H9 (cell line): ENCODE measurements around the gene SPTBN1. TPM values are rescaled to one million over a fixed set of nuclear protein-coding genes. Genes with fewer than 3 reads are reported as not detected.

Source experiments
- DNase-seq: peaks from one replicate; pipeline ENCODE4 v3.0.0-alpha.2; 2017
- H2AFZ ChIP-seq: one replicate; pipeline ENCODE4 v1.6.1; 2013; ENCODE audit warnings: mild to moderate bottlenecking, low read length, control low read depth, moderate library complexity
- H2AK5ac ChIP-seq: 2 replicates; pipeline ENCODE4 v1.6.1; 2013; ENCODE audit warnings: low read length, control low read depth, mixed read lengths; ENCODE audit not compliant: insufficient read length
- H2BK120ac ChIP-seq: one replicate; pipeline ENCODE4 v1.6.1; 2013; ENCODE audit warnings: low read depth, mild to moderate bottlenecking, low read length, control low read depth, inconsistent platforms; ENCODE audit not compliant: poor library complexity, severe bottlenecking
- H2BK12ac ChIP-seq: 2 replicates; pipeline ENCODE4 v1.6.1; 2013; ENCODE audit warnings: low read length, control low read depth, mixed read lengths, low read depth; ENCODE audit not compliant: insufficient read length
- H2BK15ac ChIP-seq: 2 replicates; pipeline ENCODE4 v1.6.1; 2013; ENCODE audit warnings: low read depth, low read length, control low read depth
- H2BK20ac ChIP-seq: one replicate; pipeline ENCODE4 v1.6.1; 2013; ENCODE audit warnings: low read depth, mild to moderate bottlenecking, low read length, control low read depth, inconsistent platforms; ENCODE audit not compliant: poor library complexity, severe bottlenecking
- H2BK5ac ChIP-seq: 2 replicates; pipeline ENCODE4 v1.6.1; 2013; ENCODE audit warnings: low read length, control low read depth, mixed read lengths; ENCODE audit not compliant: insufficient read length
- H3K14ac ChIP-seq: 2 replicates; pipeline ENCODE4 v1.6.1; 2013; ENCODE audit warnings: low read length, control low read depth; ENCODE audit not compliant: insufficient read depth
- H3K18ac ChIP-seq: 2 replicates; pipeline ENCODE4 v1.6.1; 2013; ENCODE audit warnings: low read depth, mild to moderate bottlenecking, mixed read lengths, low read length, control low read depth; ENCODE audit not compliant: insufficient read length
- H3K23ac ChIP-seq: 2 replicates; pipeline ENCODE4 v1.6.1; 2013; ENCODE audit warnings: low read length, control low read depth, mixed read lengths, low read depth; ENCODE audit not compliant: insufficient read length
- H3K23me2 ChIP-seq: 2 replicates; pipeline ENCODE4 v1.6.1; 2013; ENCODE audit warnings: low read depth, mild to moderate bottlenecking, mixed read lengths, low read length, control low read depth; ENCODE audit not compliant: insufficient read length, poor library complexity, severe bottlenecking
- H3K27ac ChIP-seq: 2 replicates; pipeline ENCODE4 v1.5.1; 2013; ENCODE audit warnings: low read length, control low read depth, mixed read lengths, low read depth; ENCODE audit not compliant: insufficient read length
- H3K27me3 ChIP-seq: 2 replicates; pipeline ENCODE4 v1.6.1; 2013; ENCODE audit warnings: low read length, control low read depth, inconsistent platforms; ENCODE audit not compliant: insufficient read depth
- H3K4ac ChIP-seq: 2 replicates; pipeline ENCODE4 v1.6.1; 2013; ENCODE audit warnings: low read depth, mild to moderate bottlenecking, control low read depth, inconsistent platforms, low read length, moderate library complexity
- H3K4me1 ChIP-seq: 2 replicates; pipeline ENCODE4 v1.6.1; 2013; ENCODE audit warnings: low read length, control low read depth, inconsistent platforms; ENCODE audit not compliant: insufficient read depth
- H3K4me2 ChIP-seq: 2 replicates; pipeline ENCODE4 v1.6.1; 2013; ENCODE audit warnings: low read length, control low read depth, mixed read lengths; ENCODE audit not compliant: insufficient read length, insufficient read depth
- H3K56ac ChIP-seq: 2 replicates; pipeline ENCODE4 v1.6.1; 2013; ENCODE audit warnings: low read depth, mild to moderate bottlenecking, mixed read lengths, low read length, control low read depth; ENCODE audit not compliant: insufficient read length
- H3K79me1 ChIP-seq: 2 replicates; pipeline ENCODE4 v1.6.1; 2013; ENCODE audit warnings: low read depth, mild to moderate bottlenecking, moderate library complexity, low read length, control low read depth, inconsistent platforms; ENCODE audit not compliant: insufficient read depth, poor library complexity, severe bottlenecking
- H3K79me2 ChIP-seq: 2 replicates; pipeline ENCODE4 v1.6.1; 2013; ENCODE audit warnings: low read length, control low read depth, inconsistent platforms; ENCODE audit not compliant: insufficient read depth
- H3K9ac ChIP-seq: 2 replicates; pipeline ENCODE4 v1.6.1; 2013; ENCODE audit warnings: low read length, control low read depth, mixed read lengths; ENCODE audit not compliant: insufficient read length; ENCODE audit errors: extremely low read depth
- H3K9me3 ChIP-seq: one replicate; pipeline ENCODE4 v1.6.1; 2013; ENCODE audit warnings: low read depth, low read length, inconsistent platforms; ENCODE audit not compliant: control insufficient read depth
- H3T11ph ChIP-seq: one replicate; pipeline ENCODE4 v1.6.1; 2013; ENCODE audit warnings: mild to moderate bottlenecking, low read length, control low read depth, inconsistent platforms
- H4K20me1 ChIP-seq: one replicate; pipeline ENCODE4 v1.6.1; 2013; ENCODE audit not compliant: control insufficient read depth, insufficient read length, insufficient read depth
- H4K5ac ChIP-seq: 2 replicates; pipeline ENCODE4 v1.6.1; 2013; ENCODE audit warnings: low read depth, mild to moderate bottlenecking, mixed read lengths, low read length, control low read depth; ENCODE audit not compliant: insufficient read length
- H4K8ac ChIP-seq: replicated peaks from 2 replicates; pipeline ENCODE4 v1.6.1; 2013; ENCODE audit warnings: low read length, control low read depth, mixed read lengths, low read depth; ENCODE audit not compliant: insufficient read length
- H4K91ac ChIP-seq: 2 replicates; pipeline ENCODE4 v1.6.1; 2013; ENCODE audit warnings: low read depth, mild to moderate bottlenecking, moderate library complexity, mixed read lengths, low read length, control low read depth; ENCODE audit not compliant: insufficient read length
- H3K27ac Mint-ChIP-seq, 3 experiments: 2 replicates in 2 of 3; 3 replicates in 1 of 3; pipeline ENCODE4 v1.8.0; 2020 to 2021; ENCODE audit warnings: mixed read lengths in 3 of 3, mild to moderate bottlenecking in 1 of 3, moderate library complexity in 1 of 3
- H3K27me3 Mint-ChIP-seq: 2 replicates; pipeline ENCODE4 v1.8.0; 2021; ENCODE audit warnings: low read depth, mild to moderate bottlenecking, moderate library complexity, mixed read lengths
- H3K36me3 Mint-ChIP-seq, 3 experiments: 2 replicates in 2 of 3; 3 replicates in 1 of 3; pipeline ENCODE4 v1.8.0; 2020 to 2021; ENCODE audit warnings: low read depth in 3 of 3, mixed read lengths in 3 of 3; ENCODE audit not compliant: insufficient read depth in 1 of 3
- H3K4me1 Mint-ChIP-seq, 2 experiments: 2 replicates each; pipeline ENCODE4 v1.8.0; 2020; ENCODE audit warnings: mixed read lengths in 2 of 2
- H3K4me3 Mint-ChIP-seq, 2 experiments: 2 replicates in 1 of 2; 3 replicates in 1 of 2; pipeline ENCODE4 v1.8.0; 2020 to 2021; ENCODE audit warnings: mild to moderate bottlenecking in 2 of 2, mixed read lengths in 2 of 2, moderate library complexity in 1 of 2
- H3K9me3 Mint-ChIP-seq, 2 experiments: 2 replicates in 1 of 2; 3 replicates in 1 of 2; pipeline ENCODE4 v1.8.0; 2020; ENCODE audit warnings: mild to moderate bottlenecking in 2 of 2, mixed read lengths in 2 of 2, moderate library complexity in 1 of 2
- CTCF ChIP-seq: fragments of 200-600 bp; sonication (generic); conservative IDR thresholded peaks from 3 replicates; pipeline ENCODE4 v1.8.0; 2021; ENCODE audit warnings: antibody characterized with exemption, mild to moderate bottlenecking
- WGBS: extraction: QIAGEN DNeasy Blood & Tissue Kit; methylation state at CpG from one replicate; pipeline ENCODE4 v1.1.7; 2013; ENCODE audit warnings: missing lambda C conversion rate, low lambda C conversion rate, mixed read lengths; ENCODE audit not compliant: insufficient read length; ENCODE audit errors: extremely low coverage; 5-methylcytosine and 5-hydroxymethylcytosine counted together
- total RNA-seq: library from RNA; stranded (reverse); gene quantifications from 2 replicates; pipeline ENCODE4 v1.2.1, GENCODE V29; 2021

SPTBN1 gene
- total RNA-seq, 1 experiment from 2014 or later, result 164 TPM

GRCh38 chr2:54638774-54639187 is 182.7 kb downstream of the SPTBN1 start:
- Mint-ChIP-seq H3K36me3 (peaks cover 32 to 82% (median 81%) of the 10 kb centered on the region in 3 experiments; a peak in 6 of 7 replicates), H3K27ac (peak overlapping the region in 1 of 3 experiments; percentile 45; a peak in 1 of 7 replicates)

More at GRCh38 chr2:54638774-54639187, 182.7 kb downstream of the SPTBN1 start:
- Histone ChIP-seq H3K79me1 (peaks cover 2% of the 10 kb centered on the region), H3T11ph (no peak overlapping the region), H2AFZ (no peak overlapping the region), H2BK120ac (no peak overlapping the region), H3K79me2 (no peaks in the 10 kb centered on the region), H3K4ac (no peak overlapping the region), H2BK20ac (no peak overlapping the region), H4K20me1 (peaks cover 2% of the 10 kb centered on the region), H2BK15ac (no peak overlapping the region), H3K56ac (no peak overlapping the region), H3K27me3 (no peaks in the 10 kb centered on the region), H2AK5ac (no peak overlapping the region), H3K4me2 (no peak overlapping the region), H3K9ac (no peak overlapping the region), H3K9me3 (no peaks in the 10 kb centered on the region), H3K27ac (no peak overlapping the region), H4K91ac (no peak overlapping the region), H4K8ac (no peak overlapping the region), H3K23me2 (no peaks in the 10 kb centered on the region), H3K23ac (no peak overlapping the region), H2BK5ac (no peak overlapping the region), H2BK12ac (no peak overlapping the region), H4K5ac (no peak overlapping the region), H3K14ac (no peak overlapping the region), H3K4me1 (no peaks in the 10 kb centered on the region), H3K18ac (no peak overlapping the region)
- no peak overlapping the region for H3K4me3 Mint-ChIP-seq
- no peak for DNase-seq
- no peak for TF ChIP-seq CTCF
- no peaks in the 10 kb centered on the region for H3K27me3 Mint-ChIP-seq
- H3K4me1 Mint-ChIP-seq, result no peaks in the 10 kb centered on the region; a peak in 1 of 4 replicates
- no CpG with 5 or more reads among the region's 7 CpGs for WGBS
- H3K9me3 Mint-ChIP-seq, result no peaks in the 10 kb centered on the region
